Stimulated activated CD4-positive, alpha-beta T cell treated with anti-CD3 and anti-CD28 coated beads, Interleukin-2, amount 100 ng/mL, for 4 hours (primary cell): ENCODE data around the gene DVL1.
A peak's percentile ranks its signal among the peaks of the same experiment; 100 is the strongest.

Experiments
- DNase-seq: peaks from one replicate; pipeline ENCODE4 v3.0.0-alpha.2; 2020; ENCODE audit warnings: low read depth

Gene DVL1

GRCh38 chr1:1309251-1310108, 39.7 kb downstream of the DVL1 start:
- DNase-seq, result no peak

GRCh38 chr1:1308756-1309250, 40.4 kb downstream of the DVL1 start:
- no peak for DNase-seq

- DNase-seq, result peak; percentile 81
These were observed 41.1 kb downstream of the DVL1 start, which contains the start of the genes ACAP3 and PUSL1 for GRCh38 chr1:1307923-1308755. Gene ACAP3 (minus strand): TSS chr1:1307930. CDS start chr1:1307815, 115 bp downstream. Gene PUSL1 (plus strand): TSS chr1:1308597. CDS start chr1:1308644, 47 bp downstream.

GRCh38 chr1:1307261-1307922, 41.8 kb downstream of the DVL1 start:
- no peak for DNase-seq

- no peak for DNase-seq
These were observed 42.5 kb downstream of the DVL1 start for GRCh38 chr1:1306661-1307260.

- no peak for DNase-seq
These were observed 43.1 kb downstream of the DVL1 start for GRCh38 chr1:1306070-1306660.

GRCh38 chr1:1305300-1306069, 43.7 kb downstream of the DVL1 start:
- DNase-seq, result peak; percentile 67

GRCh38 chr1:1304331-1305299, 44.6 kb downstream of the DVL1 start:
- no peak for DNase-seq

- DNase-seq, result no peak
These were observed 45.5 kb downstream of the DVL1 start for GRCh38 chr1:1303736-1304135.

GRCh38 chr1:1302951-1303509, 46.2 kb downstream of the DVL1 start:
- DNase-seq, result no peak

GRCh38 chr1:1302006-1302430, 47.2 kb downstream of the DVL1 start:
- DNase-seq, result no peak

GRCh38 chr1:1300352-1300739, 48.9 kb downstream of the DVL1 start:
- no peak for DNase-seq

GRCh38 chr1:1299686-1300351, 49.4 kb downstream of the DVL1 start:
- DNase-seq, result no peak

- no peak for DNase-seq
These were observed 50.1 kb downstream of the DVL1 start for GRCh38 chr1:1298861-1299685.

- DNase-seq, result no peak
These were observed 51.3 kb downstream of the DVL1 start for GRCh38 chr1:1297802-1298424.

- DNase-seq, result no peak
These were observed 52.9 kb downstream of the DVL1 start for GRCh38 chr1:1296070-1297061.
